K562 (cell line): Measurements from ENCODE around the gene SDR9C7. TPM values are rescaled to one million over a fixed set of nuclear protein-coding genes. Genes with fewer than 3 reads are reported as not detected.
A peak's percentile ranks its signal among the peaks of the same experiment; 100 is the strongest.

ENCODE experiments used
- JUNB ChIP-seq: fragments of 450-650 bp; formaldehyde crosslinking; conservative IDR thresholded peaks from 2 replicates; pipeline ENCODE4 v1.4.0; 2020; ENCODE audit warnings: mild to moderate bottlenecking
- MAZ ChIP-seq, 2 experiments: fragments of 450-650 bp in 1 of 2; sonication (generic) in 1 of 2; formaldehyde crosslinking; IDR thresholded peaks in 1 of 2; conservative IDR thresholded peaks in 1 of 2; 2 replicates each; pipeline versions ENCODE4 v1.4.0 to v1.5.0; 2020; ENCODE audit warnings: mild to moderate bottlenecking in 1 of 2, missing genetic modification reagents in 1 of 2
- MEF2D ChIP-seq: conservative IDR thresholded peaks from 2 replicates; pipeline ENCODE4 v1.6.1; 2016; ENCODE audit warnings: low read depth, missing genetic modification characterization, missing compliant biosample characterization
- POLR2A ChIP-seq: fragments of 450-650 bp; conservative IDR thresholded peaks from 2 replicates; pipeline ENCODE4 v1.6.1; 2016
- POU5F1 ChIP-seq: fragments of 150-350 bp; IDR thresholded peaks from 2 replicates; pipeline ENCODE4 v1.6.1; 2014; ENCODE audit warnings: borderline replicate concordance, low read length, low read depth, mild to moderate bottlenecking; ENCODE audit not compliant: partially characterized antibody
- RBM22 ChIP-seq: fragments of 200-400 bp; formaldehyde crosslinking; IDR thresholded peaks from 2 replicates; pipeline ENCODE4 v1.6.1; 2018; ENCODE audit warnings: low read length, low read depth; ENCODE audit not compliant: poor library complexity, severe bottlenecking
- ZNF407 ChIP-seq: fragments of 450-650 bp; IDR thresholded peaks from 2 replicates; pipeline ENCODE4 v1.6.1; 2016; ENCODE audit warnings: low read depth
- ZNF830 ChIP-seq: fragments of 250-450 bp; sonication (Bioruptor Pico); IDR thresholded peaks from 2 replicates; pipeline ENCODE4 v1.5.0; 2021; ENCODE audit warnings: mild to moderate bottlenecking
- polyA plus RNA-seq, 8 experiments: library from polyadenylated mRNA; depleted of rRNA in 4 of 8; stranded (reverse) in 5 of 8; unstranded in 3 of 8; fragments of >200 nt; fragmentation: Nextera tagmentation in 2 of 8; fragmentation: Illumina TruSeq in 1 of 8; extraction: Ambion mirVana in 2 of 8; extraction: Trizol in 1 of 8; gene quantifications; 2 replicates each; pipeline versions ENCODE4 v1.2.1 to v1.2.3, GENCODE V29; 2011 to 2014; ENCODE audit warnings: inconsistent platforms in 1 of 8, missing spikeins in 1 of 8
- total RNA-seq, 7 experiments: library from RNA; depleted of rRNA in 6 of 7; stranded (reverse); fragments of >200 nt in 6 of 7; fragmentation: Illumina TruSeq in 2 of 7; extraction: Trizol in 2 of 7; gene quantifications; 2 replicates each; pipeline versions ENCODE4 v1.2.1 to v1.2.3, GENCODE V29; 2011 to 2021; ENCODE audit warnings: low replicate concordance in 1 of 7
- TF ChIP-seq, protein P1 (sequence below): fragments of 250-450 bp; sonication (Bioruptor Pico); IDR thresholded peaks from 2 replicates; pipeline ENCODE4 v1.9.0; 2021; ENCODE audit warnings: mild to moderate bottlenecking, inconsistent platforms
- TF ChIP-seq, protein P2 (sequence below): sonication (generic); formaldehyde crosslinking; IDR thresholded peaks from 2 replicates; pipeline ENCODE4 v1.8.1; 2023; ENCODE audit warnings: mild to moderate bottlenecking, missing genetic modification reagents
- TF ChIP-seq, protein P3 (sequence below), 2 experiments: fragments of 150-350 bp in 1 of 2; IDR thresholded peaks; 2 replicates each; pipeline ENCODE4 v1.6.1; 2012 to 2016; ENCODE audit warnings: low read depth in 2 of 2, low read length in 2 of 2, mild to moderate bottlenecking in 1 of 2, moderate library complexity in 1 of 2

SDR9C7 gene
- total and polyA plus RNA-seq, 9 of the 15 experiments (the other 6 are each of a cell fraction or from before 2014, with no cell fraction given) = 0.04 to 0.59 (median 0.06) TPM; not detected in 6

- TF ChIP-seq MAZ (CRISPR knock-in tag; conservative IDR thresholded peaks at IDR 0.05 in 1 of 2, IDR thresholded peaks at IDR 0.05 in 1 of 2) = no peak
- no peak for TF ChIP-seq POLR2A
- TF ChIP-seq ZNF407 = no peak
- TF ChIP-seq POU5F1 = no peak
- TF ChIP-seq ZNF830 = no peak
- no peak for TF ChIP-seq JUNB (CRISPR knock-in tag)
- no peak for TF ChIP-seq RBM22
- TF ChIP-seq, protein P1, sequence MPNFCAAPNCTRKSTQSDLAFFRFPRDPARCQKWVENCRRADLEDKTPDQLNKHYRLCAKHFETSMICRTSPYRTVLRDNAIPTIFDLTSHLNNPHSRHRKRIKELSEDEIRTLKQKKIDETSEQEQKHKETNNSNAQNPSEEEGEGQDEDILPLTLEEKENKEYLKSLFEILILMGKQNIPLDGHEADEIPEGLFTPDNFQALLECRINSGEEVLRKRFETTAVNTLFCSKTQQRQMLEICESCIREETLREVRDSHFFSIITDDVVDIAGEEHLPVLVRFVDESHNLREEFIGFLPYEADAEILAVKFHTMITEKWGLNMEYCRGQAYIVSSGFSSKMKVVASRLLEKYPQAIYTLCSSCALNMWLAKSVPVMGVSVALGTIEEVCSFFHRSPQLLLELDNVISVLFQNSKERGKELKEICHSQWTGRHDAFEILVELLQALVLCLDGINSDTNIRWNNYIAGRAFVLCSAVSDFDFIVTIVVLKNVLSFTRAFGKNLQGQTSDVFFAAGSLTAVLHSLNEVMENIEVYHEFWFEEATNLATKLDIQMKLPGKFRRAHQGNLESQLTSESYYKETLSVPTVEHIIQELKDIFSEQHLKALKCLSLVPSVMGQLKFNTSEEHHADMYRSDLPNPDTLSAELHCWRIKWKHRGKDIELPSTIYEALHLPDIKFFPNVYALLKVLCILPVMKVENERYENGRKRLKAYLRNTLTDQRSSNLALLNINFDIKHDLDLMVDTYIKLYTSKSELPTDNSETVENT (CRISPR knock-in tag) = no peak
- TF ChIP-seq, protein P2, sequence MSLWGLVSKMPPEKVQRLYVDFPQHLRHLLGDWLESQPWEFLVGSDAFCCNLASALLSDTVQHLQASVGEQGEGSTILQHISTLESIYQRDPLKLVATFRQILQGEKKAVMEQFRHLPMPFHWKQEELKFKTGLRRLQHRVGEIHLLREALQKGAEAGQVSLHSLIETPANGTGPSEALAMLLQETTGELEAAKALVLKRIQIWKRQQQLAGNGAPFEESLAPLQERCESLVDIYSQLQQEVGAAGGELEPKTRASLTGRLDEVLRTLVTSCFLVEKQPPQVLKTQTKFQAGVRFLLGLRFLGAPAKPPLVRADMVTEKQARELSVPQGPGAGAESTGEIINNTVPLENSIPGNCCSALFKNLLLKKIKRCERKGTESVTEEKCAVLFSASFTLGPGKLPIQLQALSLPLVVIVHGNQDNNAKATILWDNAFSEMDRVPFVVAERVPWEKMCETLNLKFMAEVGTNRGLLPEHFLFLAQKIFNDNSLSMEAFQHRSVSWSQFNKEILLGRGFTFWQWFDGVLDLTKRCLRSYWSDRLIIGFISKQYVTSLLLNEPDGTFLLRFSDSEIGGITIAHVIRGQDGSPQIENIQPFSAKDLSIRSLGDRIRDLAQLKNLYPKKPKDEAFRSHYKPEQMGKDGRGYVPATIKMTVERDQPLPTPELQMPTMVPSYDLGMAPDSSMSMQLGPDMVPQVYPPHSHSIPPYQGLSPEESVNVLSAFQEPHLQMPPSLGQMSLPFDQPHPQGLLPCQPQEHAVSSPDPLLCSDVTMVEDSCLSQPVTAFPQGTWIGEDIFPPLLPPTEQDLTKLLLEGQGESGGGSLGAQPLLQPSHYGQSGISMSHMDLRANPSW (CRISPR knock-in tag) = no peak
- no peak for TF ChIP-seq MEF2D (tag)
- TF ChIP-seq, protein P3, sequence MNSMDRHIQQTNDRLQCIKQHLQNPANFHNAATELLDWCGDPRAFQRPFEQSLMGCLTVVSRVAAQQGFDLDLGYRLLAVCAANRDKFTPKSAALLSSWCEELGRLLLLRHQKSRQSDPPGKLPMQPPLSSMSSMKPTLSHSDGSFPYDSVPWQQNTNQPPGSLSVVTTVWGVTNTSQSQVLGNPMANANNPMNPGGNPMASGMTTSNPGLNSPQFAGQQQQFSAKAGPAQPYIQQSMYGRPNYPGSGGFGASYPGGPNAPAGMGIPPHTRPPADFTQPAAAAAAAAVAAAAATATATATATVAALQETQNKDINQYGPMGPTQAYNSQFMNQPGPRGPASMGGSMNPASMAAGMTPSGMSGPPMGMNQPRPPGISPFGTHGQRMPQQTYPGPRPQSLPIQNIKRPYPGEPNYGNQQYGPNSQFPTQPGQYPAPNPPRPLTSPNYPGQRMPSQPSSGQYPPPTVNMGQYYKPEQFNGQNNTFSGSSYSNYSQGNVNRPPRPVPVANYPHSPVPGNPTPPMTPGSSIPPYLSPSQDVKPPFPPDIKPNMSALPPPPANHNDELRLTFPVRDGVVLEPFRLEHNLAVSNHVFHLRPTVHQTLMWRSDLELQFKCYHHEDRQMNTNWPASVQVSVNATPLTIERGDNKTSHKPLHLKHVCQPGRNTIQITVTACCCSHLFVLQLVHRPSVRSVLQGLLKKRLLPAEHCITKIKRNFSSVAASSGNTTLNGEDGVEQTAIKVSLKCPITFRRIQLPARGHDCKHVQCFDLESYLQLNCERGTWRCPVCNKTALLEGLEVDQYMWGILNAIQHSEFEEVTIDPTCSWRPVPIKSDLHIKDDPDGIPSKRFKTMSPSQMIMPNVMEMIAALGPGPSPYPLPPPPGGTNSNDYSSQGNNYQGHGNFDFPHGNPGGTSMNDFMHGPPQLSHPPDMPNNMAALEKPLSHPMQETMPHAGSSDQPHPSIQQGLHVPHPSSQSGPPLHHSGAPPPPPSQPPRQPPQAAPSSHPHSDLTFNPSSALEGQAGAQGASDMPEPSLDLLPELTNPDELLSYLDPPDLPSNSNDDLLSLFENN (IDR thresholded peaks at IDR 0.05; ENCODE audit: low read depth in 2 of 2, low read length in 2 of 2) = 0 out of 4 replicates have a peak, but pooled peaks of 1 of the 2 experiments have one; percentile 41
Observed at GRCh38 chr12:56928262-56928661, 5.9 kb downstream of the SDR9C7 start (continued).
